ENCODE data around the gene ZC3H7B.

The ZC3H7B gene

DNA sequence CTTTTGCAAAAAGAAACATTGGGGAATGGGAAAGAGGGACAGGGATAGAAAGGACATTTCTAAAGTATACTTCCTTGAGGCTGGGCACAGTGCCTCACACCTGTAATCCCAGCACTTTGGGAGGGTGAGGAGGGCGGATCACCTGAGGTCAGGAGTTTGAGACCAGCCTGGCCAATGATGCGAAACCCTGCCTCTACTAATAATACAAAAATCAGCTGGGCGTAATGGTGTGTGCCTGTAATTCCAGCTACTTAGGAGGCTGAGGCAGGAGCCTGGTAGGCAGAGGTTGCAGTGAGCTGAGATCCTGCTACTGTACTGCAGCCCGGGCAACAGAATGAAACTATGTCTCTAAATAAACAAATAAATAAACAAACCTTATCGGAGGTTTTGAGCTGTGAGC is 64.1 kb downstream of the ZC3H7B start:
- TF ChIP-seq NFIC (IDR thresholded peaks at IDR 0.05), result peak; percentile 49; the same call in 1 of the 2 replicates
- TF ChIP-seq, protein P1, sequence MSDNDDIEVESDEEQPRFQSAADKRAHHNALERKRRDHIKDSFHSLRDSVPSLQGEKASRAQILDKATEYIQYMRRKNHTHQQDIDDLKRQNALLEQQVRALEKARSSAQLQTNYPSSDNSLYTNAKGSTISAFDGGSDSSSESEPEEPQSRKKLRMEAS (IDR thresholded peaks at IDR 0.05), result no peak; the same call in 1 of the 2 replicates
- TF ChIP-seq EGR1 (IDR thresholded peaks at IDR 0.05), result no peak
- TF ChIP-seq CEBPB (IDR thresholded peaks at IDR 0.05), result no peak
- TF ChIP-seq USF1 (IDR thresholded peaks at IDR 0.05), result no peak
- no peak for TF ChIP-seq ZBTB7A (IDR thresholded peaks at IDR 0.05; ENCODE audit: low read depth)
- no peak for TF ChIP-seq FOXM1 (IDR thresholded peaks at IDR 0.05; ENCODE audit: borderline replicate concordance, low read depth)
- peak; percentile 55 for TF ChIP-seq TCF12 (IDR thresholded peaks at IDR 0.05; ENCODE audit: low read depth)
- TF ChIP-seq, protein P2, sequence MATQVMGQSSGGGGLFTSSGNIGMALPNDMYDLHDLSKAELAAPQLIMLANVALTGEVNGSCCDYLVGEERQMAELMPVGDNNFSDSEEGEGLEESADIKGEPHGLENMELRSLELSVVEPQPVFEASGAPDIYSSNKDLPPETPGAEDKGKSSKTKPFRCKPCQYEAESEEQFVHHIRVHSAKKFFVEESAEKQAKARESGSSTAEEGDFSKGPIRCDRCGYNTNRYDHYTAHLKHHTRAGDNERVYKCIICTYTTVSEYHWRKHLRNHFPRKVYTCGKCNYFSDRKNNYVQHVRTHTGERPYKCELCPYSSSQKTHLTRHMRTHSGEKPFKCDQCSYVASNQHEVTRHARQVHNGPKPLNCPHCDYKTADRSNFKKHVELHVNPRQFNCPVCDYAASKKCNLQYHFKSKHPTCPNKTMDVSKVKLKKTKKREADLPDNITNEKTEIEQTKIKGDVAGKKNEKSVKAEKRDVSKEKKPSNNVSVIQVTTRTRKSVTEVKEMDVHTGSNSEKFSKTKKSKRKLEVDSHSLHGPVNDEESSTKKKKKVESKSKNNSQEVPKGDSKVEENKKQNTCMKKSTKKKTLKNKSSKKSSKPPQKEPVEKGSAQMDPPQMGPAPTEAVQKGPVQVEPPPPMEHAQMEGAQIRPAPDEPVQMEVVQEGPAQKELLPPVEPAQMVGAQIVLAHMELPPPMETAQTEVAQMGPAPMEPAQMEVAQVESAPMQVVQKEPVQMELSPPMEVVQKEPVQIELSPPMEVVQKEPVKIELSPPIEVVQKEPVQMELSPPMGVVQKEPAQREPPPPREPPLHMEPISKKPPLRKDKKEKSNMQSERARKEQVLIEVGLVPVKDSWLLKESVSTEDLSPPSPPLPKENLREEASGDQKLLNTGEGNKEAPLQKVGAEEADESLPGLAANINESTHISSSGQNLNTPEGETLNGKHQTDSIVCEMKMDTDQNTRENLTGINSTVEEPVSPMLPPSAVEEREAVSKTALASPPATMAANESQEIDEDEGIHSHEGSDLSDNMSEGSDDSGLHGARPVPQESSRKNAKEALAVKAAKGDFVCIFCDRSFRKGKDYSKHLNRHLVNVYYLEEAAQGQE (IDR thresholded peaks at IDR 0.05; ENCODE audit: low read depth), result no peak
- no peak for TF ChIP-seq CREB1 (IDR thresholded peaks at IDR 0.05; ENCODE audit: low read depth)
- no peak for TF ChIP-seq EP300 (IDR thresholded peaks at IDR 0.05; ENCODE audit: borderline replicate concordance)
- TF ChIP-seq TEAD4 (IDR thresholded peaks at IDR 0.05), result peak; percentile 45; the same call in 1 of the 2 replicates
- no peak for TF ChIP-seq TAF1 (IDR thresholded peaks at IDR 0.05; ENCODE audit: low read depth)
- TF ChIP-seq YY1 (IDR thresholded peaks at IDR 0.05; ENCODE audit: low read depth), result no peak
- no peak for TF ChIP-seq RAD21 (IDR thresholded peaks at IDR 0.05; ENCODE audit: low read depth)

DNA sequence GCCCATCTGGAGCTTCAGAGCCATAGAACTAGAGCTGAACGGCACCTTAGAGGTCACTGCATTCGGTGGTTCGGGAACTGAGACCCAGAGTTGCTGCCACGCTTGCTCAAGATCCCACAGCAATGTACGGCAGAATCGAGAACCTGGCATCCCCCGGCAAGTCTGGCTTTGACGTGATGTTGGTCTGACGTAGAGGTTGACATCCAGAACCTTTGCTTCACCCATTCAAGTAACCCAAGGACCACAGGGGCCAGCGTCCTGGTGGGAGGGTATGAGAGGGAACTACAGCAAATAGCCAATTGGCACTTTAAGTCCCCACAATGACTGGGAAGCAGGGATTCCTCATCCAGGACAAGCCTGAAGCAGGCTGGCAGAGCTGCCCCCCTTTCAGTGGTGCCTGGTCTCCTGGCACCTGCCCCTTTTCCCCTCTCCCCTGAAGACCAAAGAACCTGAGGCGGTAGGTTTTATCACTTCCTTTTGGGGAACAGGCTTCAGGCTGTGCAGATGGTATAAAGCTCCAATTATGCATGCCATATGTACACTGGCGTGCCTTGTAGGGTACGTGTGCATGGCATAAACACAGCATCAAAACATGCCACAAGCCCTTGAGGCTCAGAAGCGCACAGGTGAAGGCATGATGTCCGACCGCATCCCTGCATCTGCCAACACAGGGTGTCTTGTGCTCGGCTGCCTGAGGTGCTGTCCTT is 65.2 kb downstream of the ZC3H7B start:
- TF ChIP-seq RAD21 (IDR thresholded peaks at IDR 0.05; ENCODE audit: low read depth), result no peak

GRCh38 chr22:41367039-41367679 is 65.8 kb downstream of the ZC3H7B start:
- TF ChIP-seq CEBPB (IDR thresholded peaks at IDR 0.05) (no peak), RAD21 (IDR thresholded peaks at IDR 0.05; ENCODE audit: low read depth) (peak; percentile 26), FOXM1 (IDR thresholded peaks at IDR 0.05; ENCODE audit: borderline replicate concordance, low read depth) (no peak), NFIC (IDR thresholded peaks at IDR 0.05) (peak; percentile 100), CREB1 (IDR thresholded peaks at IDR 0.05; ENCODE audit: low read depth) (no peak), TCF12 (IDR thresholded peaks at IDR 0.05; ENCODE audit: low read depth) (peak; percentile 79; the same call in 1 of the 2 replicates), TEAD4 (IDR thresholded peaks at IDR 0.05) (peak; percentile 14), YY1 (IDR thresholded peaks at IDR 0.05; ENCODE audit: low read depth) (peak; percentile 73), EGR1 (IDR thresholded peaks at IDR 0.05) (peak; percentile 97), TAF1 (IDR thresholded peaks at IDR 0.05; ENCODE audit: low read depth) (no peak), EP300 (IDR thresholded peaks at IDR 0.05; ENCODE audit: borderline replicate concordance) (peak; percentile 37; the same call in 1 of the 2 replicates), USF1 (IDR thresholded peaks at IDR 0.05) (peak; percentile 99), ZBTB7A (IDR thresholded peaks at IDR 0.05; ENCODE audit: low read depth) (peak; percentile 57; the same call in 1 of the 2 replicates)
- TF ChIP-seq, protein P2 (IDR thresholded peaks at IDR 0.05; ENCODE audit: low read depth), result no peak
- TF ChIP-seq, protein P1 (IDR thresholded peaks at IDR 0.05), result peak; percentile 98

GRCh38 chr22:41367680-41368542 is 66.6 kb downstream of the ZC3H7B start:
- TF ChIP-seq, protein P2 (IDR thresholded peaks at IDR 0.05; ENCODE audit: low read depth), result no peak
- TF ChIP-seq USF1 (IDR thresholded peaks at IDR 0.05), result no peak
